Measurements from ENCODE around the gene ACTRT2.

GRCh38 chr1:2975466-2976179 is 45.6 kb upstream of the ACTRT2 start:
- TF ChIP-seq POLR2A (IDR thresholded peaks at IDR 0.05) (no peak), CTCF (IDR thresholded peaks at IDR 0.05) (no peak)

Measured in adrenal gland (tissue), 5 donors.